Endothelial cell of umbilical vein (primary cell): ENCODE data around the gene ZNF581.

ENCODE experiments used
- CTCF ChIP-seq, 2 donors: IDR thresholded peaks; 1 replicate in 1 of 2; 2 replicates in 1 of 2; pipeline ENCODE4 v1.5.1; 2011; ENCODE audit warnings: low read length in 2 of 2, mild to moderate bottlenecking in 2 of 2, moderate library complexity in 2 of 2, control low read depth in 1 of 2, inconsistent platforms in 1 of 2, low read depth in 1 of 2; ENCODE audit not compliant: insufficient read depth in 1 of 2; ENCODE audit errors: extremely low read depth in 1 of 2
- POLR2AphosphoS5 ChIP-seq: IDR thresholded peaks from 2 replicates; pipeline ENCODE4 v1.6.1; 2012; ENCODE audit warnings: low read depth, mild to moderate bottlenecking, control low read depth, low read length, moderate library complexity; ENCODE audit not compliant: insufficient read depth

- TF ChIP-seq POLR2AphosphoS5, result no peak
- no peak for TF ChIP-seq CTCF (IDR thresholded peaks at IDR 0.05; ENCODE audit: extremely low read depth in 1 of 2, insufficient read depth in 1 of 2, low read depth in 1 of 2, low read length in 2 of 2)
Measured at GRCh38 chr19:55598034-55598433, 45.4 kb upstream of the ZNF581 start.
